B cell (primary cell): ENCODE results near the gene CEACAM19. TPM values are rescaled to one million over a fixed set of nuclear protein-coding genes. Genes with fewer than 3 reads are reported as not detected.

Experiments used
- ATAC-seq: fragments of 200-7000 bp; cut with Tn5 transposase; one replicate; pipeline ENCODE4 v1.10.0; 2021; ENCODE audit warnings: low read depth, mild to moderate bottlenecking, moderate number of reproducible peaks, moderate library complexity
- CTCF ChIA-PET: fragments of 350-600 bp; sonication (Branson Sonifier 250); formaldehyde crosslinking; loops from one replicate; lab custom pipeline; 2021; ENCODE audit warnings: antibody characterized with exemption, inconsistent platforms; lab: Charles Lee
- POLR2A ChIA-PET: fragments of 350-600 bp; sonication (Branson Sonifier 250); formaldehyde crosslinking; loops from one replicate; lab custom pipeline; 2021; ENCODE audit warnings: antibody characterized with exemption; lab: Charles Lee
- DNase-seq: peaks from one replicate; pipeline ENCODE4 v3.0.0; 2013
- H2AFZ ChIP-seq: 2 replicates; pipeline ENCODE4 v1.6.1; 2012; ENCODE audit warnings: mild to moderate bottlenecking, low read depth, low read length; ENCODE audit not compliant: insufficient read depth, poor library complexity, severe bottlenecking
- H3K27ac ChIP-seq, 2 donors: 1 replicate in 1 of 2; 2 replicates in 1 of 2; pipeline ENCODE4 v1.5.1; 2012 to 2013; ENCODE audit warnings: low read length in 2 of 2, mild to moderate bottlenecking in 2 of 2, moderate library complexity in 1 of 2
- H3K27me3 ChIP-seq, 4 experiments: fragments of 200-600 bp in 1 of 4; sonication (generic) in 1 of 4; replicated peaks in 1 of 4; 1 replicate in 2 of 4; 2 replicates in 2 of 4; pipeline versions ENCODE4 v1.6.1 to v1.7.0; 2013 to 2016; ENCODE audit warnings: low read length in 3 of 4, mild to moderate bottlenecking in 2 of 4, mixed read lengths in 1 of 4, moderate library complexity in 1 of 4; ENCODE audit not compliant: insufficient read depth in 4 of 4, control insufficient read depth in 3 of 4; ENCODE audit errors: control extremely low read depth in 1 of 4
- H3K36me3 ChIP-seq, 2 experiments: replicated peaks in 1 of 2; 1 replicate in 1 of 2; 2 replicates in 1 of 2; pipeline versions ENCODE4 v1.6.1 to v1.7.1; 2013; ENCODE audit warnings: low read length in 1 of 2; ENCODE audit not compliant: insufficient read depth in 2 of 2, control insufficient read depth in 1 of 2; ENCODE audit errors: control extremely low read depth in 1 of 2, extremely low read depth in 1 of 2
- H3K4me1 ChIP-seq, 2 donors: fragments of 200-600 bp in 1 of 2; sonication (generic) in 1 of 2; 1 replicate in 1 of 2; 2 replicates in 1 of 2; pipeline versions ENCODE4 v1.5.1 to v1.6.1; 2013 to 2017; ENCODE audit warnings: low read length in 2 of 2; ENCODE audit not compliant: control insufficient read depth in 2 of 2, insufficient read depth in 2 of 2
- H3K4me2 ChIP-seq: replicated peaks from 2 replicates; pipeline ENCODE3; 2012; ENCODE audit warnings: mild to moderate bottlenecking, low read depth, low read length; ENCODE audit not compliant: poor library complexity, severe bottlenecking
- H3K4me3 ChIP-seq, 5 experiments: fragments of 200-600 bp in 1 of 5; sonication (generic) in 1 of 5; 1 replicate in 3 of 5; 2 replicates in 2 of 5; pipeline versions ENCODE4 v1.5.1 to v1.7.0; 2011 to 2016; ENCODE audit warnings: low read length in 4 of 5, mild to moderate bottlenecking in 4 of 5, low read depth in 2 of 5, control low read depth in 1 of 5, moderate library complexity in 1 of 5; ENCODE audit not compliant: insufficient read depth in 1 of 5; ENCODE audit errors: control extremely low read depth in 1 of 5, extremely low read depth in 1 of 5
- H3K79me2 ChIP-seq: fragments of 200-600 bp; sonication (generic); one replicate; pipeline ENCODE4 v1.6.0; 2016; ENCODE audit warnings: low read length; ENCODE audit not compliant: control insufficient read depth, insufficient read depth
- H3K9ac ChIP-seq: fragments of 200-600 bp; sonication (generic); 2 replicates; pipeline ENCODE4 v1.6.1; 2017; ENCODE audit warnings: mild to moderate bottlenecking, low read length, moderate library complexity
- H3K9me3 ChIP-seq, 3 donors: one replicate each; pipeline versions ENCODE4 v1.6.1 to v1.7.1; 2013; ENCODE audit warnings: low read length in 2 of 3; ENCODE audit not compliant: control insufficient read depth in 2 of 3, insufficient read depth in 1 of 3; ENCODE audit errors: control extremely low read depth in 1 of 3
- H4K20me1 ChIP-seq: 2 replicates; pipeline ENCODE4 v1.6.0; 2012; ENCODE audit warnings: mild to moderate bottlenecking, low read length; ENCODE audit not compliant: insufficient read depth, control insufficient read depth, poor library complexity, severe bottlenecking
- H3K27ac Mint-ChIP-seq: one replicate; pipeline ENCODE4 v1.8.0; 2021; ENCODE audit warnings: mixed read lengths
- H3K27me3 Mint-ChIP-seq: one replicate; pipeline ENCODE4 v1.8.0; 2021; ENCODE audit warnings: mixed read lengths
- H3K4me1 Mint-ChIP-seq: one replicate; pipeline ENCODE4 v1.8.0; 2021; ENCODE audit warnings: mixed read lengths
- H3K4me3 Mint-ChIP-seq: one replicate; pipeline ENCODE4 v1.8.0; 2021; ENCODE audit warnings: mixed read lengths
- H3K9me3 Mint-ChIP-seq: one replicate; pipeline ENCODE4 v1.8.0; 2022; ENCODE audit warnings: mixed read lengths; ENCODE audit not compliant: insufficient read depth
- EZH2 ChIP-seq: IDR thresholded peaks from 2 replicates; pipeline ENCODE4 v1.6.1; 2012; ENCODE audit warnings: borderline replicate concordance, low read depth, mild to moderate bottlenecking, moderate library complexity, low read length; ENCODE audit not compliant: insufficient read depth, poor library complexity, severe bottlenecking
- WGBS: methylation state at CpG from one replicate; pipeline ENCODE4 v1.1.5; 2013; ENCODE audit warnings: missing lambda C conversion rate; ENCODE audit not compliant: insufficient coverage; 5-methylcytosine and 5-hydroxymethylcytosine counted together
- intact Hi-C: fragments of 100-400 bp; cut with micrococcal nuclease; formaldehyde crosslinking; loops from one replicate; pipeline ENCODE4 v1.10.0; 2022
- polyA plus RNA-seq: library from polyadenylated mRNA; depleted of rRNA; stranded (reverse); fragments of >200 nt; gene quantifications from 2 replicates; pipeline ENCODE4 v1.2.3, GENCODE V29; 2012
- total RNA-seq, 2 donors: library from RNA; stranded (reverse); fragments of 120-200 nt in 1 of 2; gene quantifications; 1 replicate in 1 of 2; 2 replicates in 1 of 2; pipeline versions ENCODE4 v1.2.3 to v1.2.4, GENCODE V29; 2013 to 2022
- TF ChIP-seq, protein P1 (sequence below): fragments of 200-600 bp; IDR thresholded peaks from one replicate; pipeline ENCODE4 v1.8.0; 2022; ENCODE audit warnings: antibody characterized with exemption, mild to moderate bottlenecking

The CEACAM19 gene
- total and polyA plus RNA-seq, 2 donors (not counting 1 experiment from before 2014, with no cell fraction given): not detected

DNA sequence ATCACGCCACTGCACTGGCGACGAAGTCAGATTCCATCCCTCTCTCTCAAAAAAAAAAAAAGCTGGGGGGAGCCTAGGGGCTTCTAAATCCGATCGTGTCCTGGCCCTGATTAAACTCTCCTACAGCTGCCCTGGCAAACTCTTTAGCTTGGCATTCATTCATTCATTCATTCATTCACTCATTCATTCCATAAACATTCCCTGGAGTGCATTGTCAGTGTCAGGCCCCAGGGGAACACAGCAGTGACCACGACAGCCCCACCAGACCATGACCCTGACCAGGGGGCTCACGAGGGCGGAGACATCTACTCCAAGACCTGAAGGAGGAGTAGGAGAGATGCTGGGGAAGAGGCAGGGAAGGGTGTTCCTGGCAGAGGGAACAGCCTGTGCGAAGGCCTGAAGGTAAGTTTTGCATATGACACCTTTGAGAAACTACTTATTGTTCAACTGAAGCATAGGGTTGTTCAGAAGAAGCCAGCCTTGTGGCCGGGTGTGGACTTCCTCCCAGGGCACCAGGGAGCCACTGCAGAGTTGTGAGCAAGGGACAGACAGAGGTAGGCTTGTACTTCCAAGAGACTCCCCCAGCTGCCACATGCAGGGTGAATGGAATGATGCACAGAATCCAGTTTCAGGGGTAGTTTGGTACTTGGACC lies 52.1 kb downstream of the CEACAM19 start:
- DNase-seq (no peak), ATAC-seq (peak; percentile 52)
- peak overlapping the region; percentile 37 for H2AFZ ChIP-seq
- H3K27ac ChIP-seq: no peak overlapping the region
- Mint-ChIP-seq H3K27ac (peak overlapping the region; percentile 53), H3K4me1 (peaks cover 40% of the 10 kb centered on the region), H3K9me3 (no peaks in the 10 kb centered on the region), H3K4me3 (no peak overlapping the region), H3K27me3 (no peaks in the 10 kb centered on the region)
- H4K20me1 ChIP-seq: no peaks in the 10 kb centered on the region
- H3K4me3 ChIP-seq: no peak overlapping the region
- no peaks in the 10 kb centered on the region for H3K79me2 ChIP-seq
- TF ChIP-seq, protein P1, sequence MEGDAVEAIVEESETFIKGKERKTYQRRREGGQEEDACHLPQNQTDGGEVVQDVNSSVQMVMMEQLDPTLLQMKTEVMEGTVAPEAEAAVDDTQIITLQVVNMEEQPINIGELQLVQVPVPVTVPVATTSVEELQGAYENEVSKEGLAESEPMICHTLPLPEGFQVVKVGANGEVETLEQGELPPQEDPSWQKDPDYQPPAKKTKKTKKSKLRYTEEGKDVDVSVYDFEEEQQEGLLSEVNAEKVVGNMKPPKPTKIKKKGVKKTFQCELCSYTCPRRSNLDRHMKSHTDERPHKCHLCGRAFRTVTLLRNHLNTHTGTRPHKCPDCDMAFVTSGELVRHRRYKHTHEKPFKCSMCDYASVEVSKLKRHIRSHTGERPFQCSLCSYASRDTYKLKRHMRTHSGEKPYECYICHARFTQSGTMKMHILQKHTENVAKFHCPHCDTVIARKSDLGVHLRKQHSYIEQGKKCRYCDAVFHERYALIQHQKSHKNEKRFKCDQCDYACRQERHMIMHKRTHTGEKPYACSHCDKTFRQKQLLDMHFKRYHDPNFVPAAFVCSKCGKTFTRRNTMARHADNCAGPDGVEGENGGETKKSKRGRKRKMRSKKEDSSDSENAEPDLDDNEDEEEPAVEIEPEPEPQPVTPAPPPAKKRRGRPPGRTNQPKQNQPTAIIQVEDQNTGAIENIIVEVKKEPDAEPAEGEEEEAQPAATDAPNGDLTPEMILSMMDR: no peak
- no peak for TF ChIP-seq EZH2
- 68% methylated on average over 6 of the region's 10 CpGs for WGBS
- no peaks in the 10 kb centered on the region for H3K27me3 ChIP-seq
- H3K9me3 ChIP-seq: no peaks in the 10 kb centered on the region
- CTCF ChIA-PET: interaction anchor here (0.6 to 11.7 kb wide), 39 partner anchors 9 to 755 kb away, joined by 3 to 591 read pairs (median 5); partner anchors contain the start of genes BCL3, CBLC and NECTIN2
- POLR2A ChIA-PET: interaction anchor here (0.6 to 4.1 kb wide), 3 partner anchors 29 to 47 kb away, joined by 3 to 34 read pairs (median 18); no protein-coding TSS in a partner anchor
- H3K9ac ChIP-seq: no peak overlapping the region
- no peak overlapping the region for H3K4me2 ChIP-seq
- peaks cover 29 to 48% of the 10 kb centered on the region in 2 donors for H3K4me1 ChIP-seq
- intact Hi-C loops: loop anchor here (2.0 to 10.0 kb wide), 3 partner anchors 36 to 121 kb away; partner anchors contain the start of gene NECTIN2
- no peaks in the 10 kb centered on the region for H3K36me3 ChIP-seq

DNA sequence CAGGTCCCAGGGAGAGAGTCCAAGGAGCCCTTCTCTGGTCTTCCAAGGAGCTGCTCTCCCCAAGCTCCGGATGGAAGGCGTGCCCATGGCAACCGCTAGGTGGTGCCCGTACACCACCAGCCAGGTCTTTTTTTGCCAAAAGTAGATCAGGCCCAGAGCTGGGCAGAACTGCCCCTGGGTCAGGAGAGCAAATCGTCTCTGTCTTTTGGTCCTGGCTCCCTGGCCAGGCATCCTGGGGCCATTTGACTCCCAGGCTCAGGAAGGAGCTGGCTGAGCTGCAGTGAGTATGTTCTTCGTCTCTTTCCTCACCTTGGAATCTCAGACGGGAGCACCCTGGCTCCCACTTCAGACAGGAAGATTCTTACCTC lies 52.7 kb downstream of the CEACAM19 start:
- DNase-seq (peak; percentile 89), ATAC-seq (peak; percentile 93)
- Mint-ChIP-seq H3K27me3 (no peaks in the 10 kb centered on the region), H3K9me3 (no peaks in the 10 kb centered on the region), H3K27ac (peak overlapping the region; percentile 53), H3K4me3 (peak overlapping the region; percentile 37), H3K4me1 (peaks cover 44% of the 10 kb centered on the region)
- Histone ChIP-seq H3K4me3 (no peak overlapping the region), H3K36me3 (no peaks in the 10 kb centered on the region), H4K20me1 (no peaks in the 10 kb centered on the region), H3K27me3 (no peaks in the 10 kb centered on the region), H2AFZ (peak overlapping the region; percentile 37), H3K9me3 (no peaks in the 10 kb centered on the region), H3K79me2 (no peaks in the 10 kb centered on the region), H3K4me1 (peaks cover 31 to 53% of the 10 kb centered on the region in 2 donors), H3K9ac (no peak overlapping the region), H3K27ac (no peak overlapping the region), H3K4me2 (no peak overlapping the region)
- TF ChIP-seq, protein P1: peak; percentile 100
- TF ChIP-seq EZH2: no peak
- intact Hi-C loops: loop anchor here (1.0 to 10.0 kb wide), 7 partner anchors 23 to 121 kb away; partner anchors contain the start of gene NECTIN2
- CTCF ChIA-PET: interaction anchor here (0.8 to 11.7 kb wide), 37 partner anchors 9 to 755 kb away, joined by 3 to 591 read pairs (median 6); partner anchors contain the start of genes BCL3, BLOC1S3, CBLC and NECTIN2
- POLR2A ChIA-PET: interaction anchor here (0.6 to 4.1 kb wide), 3 partner anchors 28 to 47 kb away, joined by 3 to 34 read pairs (median 18); no protein-coding TSS in a partner anchor
- WGBS: 17% methylated on average over 6 of the region's 7 CpGs
